Ovary (tissue), 10 donors: ENCODE results near the gene EPS8L3. TPM values are rescaled to one million over a fixed set of nuclear protein-coding genes. Genes with fewer than 3 reads are reported as not detected.
A peak's percentile ranks its signal among the peaks of the same experiment; 100 is the strongest.

Experiments used
- DNase-seq, 5 donors: peaks; one replicate each; pipeline ENCODE4 v3.0.0-alpha.2; 2019 to 2020
- H3K27ac ChIP-seq, 2 donors: fragments of 200-600 bp; one replicate each; pipeline versions ENCODE4 v1.5.1 to v1.8.0; 2019 to 2022
- H3K27me3 ChIP-seq: fragments of 200-600 bp; one replicate; pipeline ENCODE4 v1.8.0; 2022
- H3K36me3 ChIP-seq: fragments of 200-600 bp; sonication (generic); one replicate; pipeline ENCODE4 v1.5.1; 2019
- H3K4me1 ChIP-seq: one replicate; pipeline ENCODE4 v1.8.1; 2013; ENCODE audit warnings: mild to moderate bottlenecking, moderate library complexity; ENCODE audit not compliant: insufficient read depth
- H3K4me3 ChIP-seq: fragments of 200-600 bp; sonication (generic); one replicate; pipeline ENCODE4 v1.5.1; 2017
- H3K9me3 ChIP-seq, 2 donors: fragments of 200-600 bp in 1 of 2; sonication (generic) in 1 of 2; one replicate each; pipeline versions ENCODE4 v1.5.1 to v1.8.1; 2013 to 2019; ENCODE audit warnings: mild to moderate bottlenecking in 1 of 2, moderate library complexity in 1 of 2
- EP300 ChIP-seq: sonication (generic); formaldehyde crosslinking; IDR thresholded peaks from one replicate; pipeline ENCODE4 v1.6.1; 2017; ENCODE audit warnings: antibody characterized with exemption
- POLR2A ChIP-seq: fragments of 450-650 bp; IDR thresholded peaks from one replicate; pipeline ENCODE4 v1.6.1; 2017; ENCODE audit warnings: antibody characterized with exemption, mild to moderate bottlenecking, moderate library complexity
- WGBS, 3 donors: extraction: QIAGEN DNeasy Blood & Tissue Kit in 1 of 3; methylation state at CpG; one replicate each; pipeline versions ENCODE4 v1.1.5 to v1.1.7; 2013 to 2017; 5-methylcytosine and 5-hydroxymethylcytosine counted together
- intact Hi-C, 4 donors: fragments of 100-400 bp; cut with DNase I; formaldehyde crosslinking; loops; one replicate each; pipeline versions ENCODE4 v1.11.0 to v1.15.1; 2022 to 2023
- long read RNA-seq, 3 donors: library from polyadenylated mRNA in 2 of 3; unstranded in 2 of 3; transcript quantifications; one replicate each; pipeline ENCODE4 v2.0.0 and lab custom pipeline, GENCODE V29; 2021 to 2026
- polyA plus RNA-seq, 2 donors: library from polyadenylated mRNA; stranded (reverse); fragments of 200-250 nt in 1 of 2; fragments of 350-450 nt in 1 of 2; fragmentation: Illumina TruSeq in 1 of 2; extraction: RNeasy Lipid Tissue Mini Kit (QIAGEN cat#74804) in 1 of 2; gene quantifications; one replicate each; pipeline ENCODE4 v1.2.3, GENCODE V29; 2013 to 2014
- total RNA-seq, 7 donors: library from RNA; depleted of rRNA in 2 of 7; stranded (reverse); fragments of >200 nt in 2 of 7; fragmentation: NEBNext Ultra II Directional in 3 of 7; extraction: Animal tissue kit (Norgen Biotek cat#: 25700) in 3 of 7; gene quantifications; one replicate each; pipeline versions ENCODE4 v1.1.0 to v1.2.4, GENCODE V29; 2016 to 2023
- TF ChIP-seq, protein P1 (sequence below), 3 donors: fragments of 450-650 bp in 2 of 3; fragments of 200-600 bp in 1 of 3; IDR thresholded peaks; one replicate each; pipeline versions ENCODE4 v1.5.1 to v1.8.0; 2016 to 2022; ENCODE audit warnings: antibody characterized with exemption in 3 of 3, mild to moderate bottlenecking in 1 of 3
- donor health status: DM: no; HTN: no; CAD: no; lungs with moderate emphysema.
- donor health status: DM: no; HTN: no; CAD: no.
- donor health status: Bipolar disorder and iron deficiency.
- donor health status: DM: yes; HTN: yes; CAD: no.
- donor health status: DM: no; HTN: no; CAD: no.
- donor health status: DM: yes; HTN: yes; CAD: no.

Gene EPS8L3, protein sequence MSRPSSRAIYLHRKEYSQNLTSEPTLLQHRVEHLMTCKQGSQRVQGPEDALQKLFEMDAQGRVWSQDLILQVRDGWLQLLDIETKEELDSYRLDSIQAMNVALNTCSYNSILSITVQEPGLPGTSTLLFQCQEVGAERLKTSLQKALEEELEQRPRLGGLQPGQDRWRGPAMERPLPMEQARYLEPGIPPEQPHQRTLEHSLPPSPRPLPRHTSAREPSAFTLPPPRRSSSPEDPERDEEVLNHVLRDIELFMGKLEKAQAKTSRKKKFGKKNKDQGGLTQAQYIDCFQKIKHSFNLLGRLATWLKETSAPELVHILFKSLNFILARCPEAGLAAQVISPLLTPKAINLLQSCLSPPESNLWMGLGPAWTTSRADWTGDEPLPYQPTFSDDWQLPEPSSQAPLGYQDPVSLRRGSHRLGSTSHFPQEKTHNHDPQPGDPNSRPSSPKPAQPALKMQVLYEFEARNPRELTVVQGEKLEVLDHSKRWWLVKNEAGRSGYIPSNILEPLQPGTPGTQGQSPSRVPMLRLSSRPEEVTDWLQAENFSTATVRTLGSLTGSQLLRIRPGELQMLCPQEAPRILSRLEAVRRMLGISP
- 1 to 10 TPM in 1 of 7 donors, under 1 TPM in 5, not detected in 1; 0.23 to 1.9 (median 0.56) TPM for total RNA-seq
- under 1 TPM in 1 of 2 donors, not detected in 1; 0.05 TPM for polyA plus RNA-seq
- long read RNA-seq, donor 1: 0 reads
- long read RNA-seq, donor 2: 0 reads
- long read RNA-seq, donor 3: 0 reads

DNA sequence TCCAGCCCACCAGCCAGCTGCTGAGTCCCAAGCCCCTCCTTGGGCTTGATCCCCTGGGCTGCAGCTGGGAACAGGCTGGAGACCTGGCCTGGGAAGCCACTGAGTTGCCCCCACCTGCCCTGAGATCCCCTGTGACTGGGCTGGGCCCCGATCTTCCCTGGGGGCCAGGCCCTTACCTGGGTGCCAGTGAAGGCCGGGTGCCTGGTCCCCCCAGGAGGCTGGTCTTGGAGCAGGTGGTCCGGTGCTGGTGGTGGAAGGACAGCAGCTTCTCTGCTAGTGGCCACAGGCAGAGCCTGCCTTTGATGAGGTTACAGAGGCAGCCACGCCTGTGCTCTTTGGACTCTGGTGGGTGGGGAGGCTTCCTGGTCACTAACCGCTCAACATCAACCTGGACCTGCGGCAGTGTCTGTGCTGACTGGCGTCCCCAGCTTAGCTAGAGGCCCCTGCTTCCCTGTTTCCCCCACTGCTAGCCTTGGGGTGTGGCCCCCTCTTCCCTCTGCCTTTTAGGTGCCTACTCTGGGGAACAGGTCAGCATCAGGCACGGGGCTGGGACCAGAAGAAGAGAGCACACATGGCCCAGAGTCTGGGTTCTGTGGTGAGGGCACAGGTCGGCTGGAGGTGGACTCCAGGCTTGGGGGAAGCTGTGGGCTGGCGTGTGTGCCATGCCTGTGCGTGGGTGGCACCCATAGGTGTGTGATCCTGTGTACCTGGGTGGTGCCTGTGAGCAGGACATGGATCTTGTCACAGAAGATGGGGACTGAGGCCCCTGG, at the start of gene EPS8L3:
EPS8L3 (minus strand) TSS at position 278 of the 770 bp plus-strand sequence. CDS start 2,174 bp downstream, outside the sequence.
- H3K27ac ChIP-seq: no peak within 1 kb of the TSS
- H3K27me3 ChIP-seq: no peaks in the 10 kb centered on the region
- 88 to 93% (median 91%) methylated on average over 9 to 11 of the region's 11 CpGs for WGBS, 3 donors
- peaks cover 4% of the 10 kb centered on the region for H3K4me1 ChIP-seq
- peak; percentile 9 to 35 (median 19) for DNase-seq
- intact Hi-C loops: no loop called here
- TF ChIP-seq, protein P1, sequence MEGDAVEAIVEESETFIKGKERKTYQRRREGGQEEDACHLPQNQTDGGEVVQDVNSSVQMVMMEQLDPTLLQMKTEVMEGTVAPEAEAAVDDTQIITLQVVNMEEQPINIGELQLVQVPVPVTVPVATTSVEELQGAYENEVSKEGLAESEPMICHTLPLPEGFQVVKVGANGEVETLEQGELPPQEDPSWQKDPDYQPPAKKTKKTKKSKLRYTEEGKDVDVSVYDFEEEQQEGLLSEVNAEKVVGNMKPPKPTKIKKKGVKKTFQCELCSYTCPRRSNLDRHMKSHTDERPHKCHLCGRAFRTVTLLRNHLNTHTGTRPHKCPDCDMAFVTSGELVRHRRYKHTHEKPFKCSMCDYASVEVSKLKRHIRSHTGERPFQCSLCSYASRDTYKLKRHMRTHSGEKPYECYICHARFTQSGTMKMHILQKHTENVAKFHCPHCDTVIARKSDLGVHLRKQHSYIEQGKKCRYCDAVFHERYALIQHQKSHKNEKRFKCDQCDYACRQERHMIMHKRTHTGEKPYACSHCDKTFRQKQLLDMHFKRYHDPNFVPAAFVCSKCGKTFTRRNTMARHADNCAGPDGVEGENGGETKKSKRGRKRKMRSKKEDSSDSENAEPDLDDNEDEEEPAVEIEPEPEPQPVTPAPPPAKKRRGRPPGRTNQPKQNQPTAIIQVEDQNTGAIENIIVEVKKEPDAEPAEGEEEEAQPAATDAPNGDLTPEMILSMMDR (IDR thresholded peaks at IDR 0.05): no peak
- H3K36me3 ChIP-seq: no peaks in the 10 kb centered on the region
- no peaks in the 10 kb centered on the region for H3K9me3 ChIP-seq
- H3K4me3 ChIP-seq: peak within 1 kb of the TSS; percentile 18

DNA sequence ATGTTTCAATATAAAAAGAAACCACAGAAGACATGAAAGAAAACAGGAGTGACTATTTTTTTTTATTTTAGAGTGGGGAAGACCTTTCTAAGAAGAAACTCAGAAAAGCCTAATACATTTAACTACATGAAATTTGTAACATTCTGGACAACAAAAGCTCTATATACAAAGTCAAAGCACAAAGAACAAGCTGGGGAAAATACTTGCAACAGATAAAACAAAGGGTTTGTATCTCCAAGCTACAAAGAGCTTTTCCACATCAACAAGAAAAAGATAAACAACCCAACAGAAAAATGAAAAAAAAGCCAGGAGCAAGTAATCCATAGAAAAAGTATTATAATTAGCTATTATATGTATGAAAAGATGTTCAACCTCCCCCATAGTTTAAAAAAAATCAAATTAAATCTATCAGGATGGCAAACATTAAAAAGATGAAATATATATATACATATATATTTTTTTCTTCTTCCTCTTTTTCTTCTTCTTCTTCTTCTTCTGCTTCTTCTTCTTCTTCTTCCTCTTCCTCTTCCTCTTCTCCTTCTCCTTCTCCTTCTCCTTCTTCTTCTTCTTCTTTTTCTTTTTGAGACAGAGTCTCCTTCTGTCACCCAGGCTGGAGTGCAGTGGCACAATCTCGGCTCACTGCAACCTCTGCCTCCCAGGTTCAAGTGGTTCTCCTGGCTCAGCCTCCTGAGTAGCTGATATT, 49.1 kb upstream of the EPS8L3 start:
- 83 to 94% (median 88%) methylated on average over 1 of the region's 1 CpG for WGBS, 3 donors
- TF ChIP-seq EP300: no peak
- no peak for TF ChIP-seq POLR2A
- TF ChIP-seq, protein P1 (IDR thresholded peaks at IDR 0.05): no peak
- no peaks in the 10 kb centered on the region for H3K36me3 ChIP-seq

DNA sequence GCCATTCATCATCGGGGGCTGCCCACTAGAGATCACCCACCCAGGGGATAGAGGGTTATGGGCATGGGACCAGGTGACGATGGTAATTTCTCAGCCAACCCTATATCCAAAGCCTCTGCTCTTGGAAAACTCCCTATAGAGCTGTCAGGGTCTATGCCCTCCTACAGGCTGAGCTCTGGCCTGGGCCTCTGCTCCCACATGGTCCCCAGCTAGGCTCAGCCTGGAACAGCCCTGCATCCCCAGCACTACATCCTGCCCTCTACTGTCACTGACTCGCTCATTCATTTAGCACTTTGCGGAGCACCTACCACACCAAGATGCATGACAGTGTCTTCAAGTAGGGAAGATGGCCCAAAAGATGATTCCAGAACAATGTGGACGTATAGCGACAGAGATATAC, 45.0 kb upstream of the EPS8L3 start:
- Histone ChIP-seq H3K27ac (no peak overlapping the region), H3K27me3 (peaks cover 2% of the 10 kb centered on the region), H3K4me1 (no peaks in the 10 kb centered on the region), H3K9me3 (no peaks in the 10 kb centered on the region), H3K4me3 (no peak overlapping the region), H3K36me3 (no peaks in the 10 kb centered on the region)
- TF ChIP-seq EP300 (no peak), POLR2A (no peak)
- TF ChIP-seq, protein P1 (IDR thresholded peaks at IDR 0.05): no peak
- no peak for DNase-seq
- 94 to 96% (median 95%) methylated on average over 6 of the region's 6 CpGs for WGBS, 3 donors
- intact Hi-C loops: no loop called here

More for the DNA sequence above, 49.1 kb upstream of the EPS8L3 start:
- Histone ChIP-seq H3K9me3 (no peaks in the 10 kb centered on the region), H3K27me3 (peaks cover 2% of the 10 kb centered on the region), H3K27ac (no peak overlapping the region), H3K4me3 (no peak overlapping the region), H3K4me1 (no peaks in the 10 kb centered on the region)
- DNase-seq: no peak
- intact Hi-C loops: no loop called here
